ENCODE results near the gene NFATC2. TPM values are rescaled to one million over a fixed set of nuclear protein-coding genes. Genes with fewer than 3 reads are reported as not detected.
A peak's percentile ranks its signal among the peaks of the same experiment; 100 is the strongest.

Gene NFATC2
- total RNA-seq, 1 experiment from 2014 or later, result 0.61 TPM

- H3K9ac ChIP-seq (ENCODE audit: extremely low read depth, insufficient read length, low read length), result no peak overlapping the region
- no peak overlapping the region for H2BK12ac ChIP-seq (ENCODE audit: insufficient read length, low read depth, low read length)
- H3K79me2 ChIP-seq (ENCODE audit: insufficient read depth, low read length), result no peaks in the 10 kb centered on the region
- no peak overlapping the region for H4K8ac ChIP-seq (replicated peaks; ENCODE audit: insufficient read length, low read depth, low read length)
- H4K5ac ChIP-seq (ENCODE audit: insufficient read length, low read depth, low read length), result no peak overlapping the region
- peaks cover 6% of the 10 kb centered on the region for H3K27me3 Mint-ChIP-seq (ENCODE audit: low read depth)
- H3K9me3 ChIP-seq (ENCODE audit: control insufficient read depth, low read depth, low read length), result no peaks in the 10 kb centered on the region
- no peak overlapping the region for H2BK15ac ChIP-seq (ENCODE audit: low read depth, low read length)
- TF ChIP-seq, protein P1, sequence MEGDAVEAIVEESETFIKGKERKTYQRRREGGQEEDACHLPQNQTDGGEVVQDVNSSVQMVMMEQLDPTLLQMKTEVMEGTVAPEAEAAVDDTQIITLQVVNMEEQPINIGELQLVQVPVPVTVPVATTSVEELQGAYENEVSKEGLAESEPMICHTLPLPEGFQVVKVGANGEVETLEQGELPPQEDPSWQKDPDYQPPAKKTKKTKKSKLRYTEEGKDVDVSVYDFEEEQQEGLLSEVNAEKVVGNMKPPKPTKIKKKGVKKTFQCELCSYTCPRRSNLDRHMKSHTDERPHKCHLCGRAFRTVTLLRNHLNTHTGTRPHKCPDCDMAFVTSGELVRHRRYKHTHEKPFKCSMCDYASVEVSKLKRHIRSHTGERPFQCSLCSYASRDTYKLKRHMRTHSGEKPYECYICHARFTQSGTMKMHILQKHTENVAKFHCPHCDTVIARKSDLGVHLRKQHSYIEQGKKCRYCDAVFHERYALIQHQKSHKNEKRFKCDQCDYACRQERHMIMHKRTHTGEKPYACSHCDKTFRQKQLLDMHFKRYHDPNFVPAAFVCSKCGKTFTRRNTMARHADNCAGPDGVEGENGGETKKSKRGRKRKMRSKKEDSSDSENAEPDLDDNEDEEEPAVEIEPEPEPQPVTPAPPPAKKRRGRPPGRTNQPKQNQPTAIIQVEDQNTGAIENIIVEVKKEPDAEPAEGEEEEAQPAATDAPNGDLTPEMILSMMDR (conservative IDR thresholded peaks at IDR 0.05), result no peak
- H2BK120ac ChIP-seq (ENCODE audit: low read depth, low read length, poor library complexity, severe bottlenecking), result no peak overlapping the region
- no peaks in the 10 kb centered on the region for H4K20me1 ChIP-seq (ENCODE audit: control insufficient read depth, insufficient read depth, insufficient read length)
- H3K18ac ChIP-seq (ENCODE audit: insufficient read length, low read depth, low read length), result no peak overlapping the region
- no peak overlapping the region for H3T11ph ChIP-seq (ENCODE audit: low read length)
- H2BK20ac ChIP-seq (ENCODE audit: low read depth, low read length, poor library complexity, severe bottlenecking), result no peak overlapping the region
- peaks cover 12 to 18% of the 10 kb centered on the region in 2 experiments for H3K4me1 Mint-ChIP-seq
- H3K56ac ChIP-seq (ENCODE audit: insufficient read length, low read depth, low read length), result no peak overlapping the region
- H3K4me2 ChIP-seq (ENCODE audit: insufficient read depth, insufficient read length, low read length), result no peak overlapping the region
- H2AK5ac ChIP-seq (ENCODE audit: insufficient read length, low read length), result no peak overlapping the region
- H3K36me3 Mint-ChIP-seq (ENCODE audit: insufficient read depth in 1 of 3, low read depth in 3 of 3), result no peaks in the 10 kb centered on the region
- no peaks in the 10 kb centered on the region for H3K79me1 ChIP-seq (ENCODE audit: insufficient read depth, low read depth, low read length, poor library complexity, severe bottlenecking)
- no peak overlapping the region for H4K91ac ChIP-seq (ENCODE audit: insufficient read length, low read depth, low read length)
- no peaks in the 10 kb centered on the region for H3K23me2 ChIP-seq (ENCODE audit: insufficient read length, low read depth, low read length, poor library complexity, severe bottlenecking)
- H3K4ac ChIP-seq (ENCODE audit: low read depth, low read length), result no peak overlapping the region
- no peak overlapping the region for H3K23ac ChIP-seq (ENCODE audit: insufficient read length, low read depth, low read length)
- no peak overlapping the region for H3K4me3 Mint-ChIP-seq
- no peaks in the 10 kb centered on the region for H3K9me3 Mint-ChIP-seq
- no peaks in the 10 kb centered on the region; the same call in 1 of the 2 replicates for H3K27me3 ChIP-seq (ENCODE audit: insufficient read depth, low read length)
- no peak overlapping the region for H3K14ac ChIP-seq (ENCODE audit: insufficient read depth, low read length)
- no peak for DNase-seq
- H3K4me1 ChIP-seq (ENCODE audit: insufficient read depth, low read length), result no peaks in the 10 kb centered on the region
- no CpG with 5 or more reads among the region's 8 CpGs for WGBS (ENCODE audit: extremely low coverage, insufficient read length, low lambda C conversion rate)
- H2AFZ ChIP-seq (ENCODE audit: low read length), result no peak overlapping the region
- no peak overlapping the region for H2BK5ac ChIP-seq (ENCODE audit: insufficient read length, low read length)
- no peak overlapping the region for H3K27ac ChIP-seq (ENCODE audit: insufficient read length, low read depth, low read length)
- peak overlapping the region in 1 of 3 experiments; percentile 37; a peak in 1 of 7 replicates for H3K27ac Mint-ChIP-seq
Observed at GRCh38 chr20:51377132-51377531, 165.4 kb downstream of the NFATC2 start.
